Metanephros (tissue), 2 donors: ENCODE data around the gene ZMAT3. TPM values are rescaled to one million over a fixed set of nuclear protein-coding genes. Genes with fewer than 3 reads are reported as not detected.

Experiments
- small RNA-seq: library from RNA; depleted of rRNA; stranded (forward); fragments of <200 nt; gene quantifications from one replicate; pipeline ENCODE3, GENCODE V24; 2014; ENCODE audit warnings: low replicate concordance
- total RNA-seq: library from RNA; depleted of rRNA; stranded (reverse); fragments of >200 nt; gene quantifications from one replicate; pipeline ENCODE4 v1.2.3, GENCODE V29; 2014

Gene ZMAT3, protein sequence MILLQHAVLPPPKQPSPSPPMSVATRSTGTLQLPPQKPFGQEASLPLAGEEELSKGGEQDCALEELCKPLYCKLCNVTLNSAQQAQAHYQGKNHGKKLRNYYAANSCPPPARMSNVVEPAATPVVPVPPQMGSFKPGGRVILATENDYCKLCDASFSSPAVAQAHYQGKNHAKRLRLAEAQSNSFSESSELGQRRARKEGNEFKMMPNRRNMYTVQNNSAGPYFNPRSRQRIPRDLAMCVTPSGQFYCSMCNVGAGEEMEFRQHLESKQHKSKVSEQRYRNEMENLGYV
- 8.8 TPM for total RNA-seq

DNA sequence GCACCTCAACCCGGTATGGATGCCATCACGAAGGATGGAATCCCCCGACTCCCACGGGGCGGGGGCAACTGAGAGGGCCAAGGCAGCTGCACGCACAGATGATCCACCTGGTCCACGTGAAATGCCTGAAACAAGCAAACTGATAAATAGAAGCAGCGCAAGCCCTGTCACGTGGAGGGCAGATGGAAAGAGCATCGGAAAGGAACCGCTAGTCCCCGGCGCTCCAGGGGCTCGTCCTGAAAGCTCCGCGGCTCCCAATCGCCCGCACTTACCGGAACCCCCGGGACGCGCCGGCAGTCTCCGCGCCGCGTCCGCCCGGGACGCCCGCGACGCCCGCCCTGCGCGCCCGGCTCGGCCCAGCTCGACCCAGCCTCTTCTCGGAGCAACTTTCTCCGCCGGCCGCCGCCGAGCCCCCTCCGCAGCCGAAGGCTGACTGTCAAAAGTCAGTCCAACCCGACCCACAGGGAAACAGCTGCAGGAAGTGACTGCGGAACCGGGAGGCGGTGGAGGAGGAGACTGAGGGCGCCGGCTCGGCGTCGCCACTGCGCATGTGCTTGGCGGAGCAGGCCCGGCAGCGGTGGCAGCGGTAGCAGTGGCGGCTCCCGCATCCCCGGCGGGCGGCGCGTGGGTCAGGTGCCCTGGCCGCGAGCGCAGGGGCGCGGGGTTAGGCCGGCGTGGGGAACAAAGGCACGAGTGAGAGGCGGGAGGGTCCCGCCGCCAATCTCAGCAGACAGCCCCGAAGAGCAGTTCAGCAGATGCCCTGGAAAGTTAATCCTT, at the start of gene ZMAT3:
ZMAT3 (minus strand) TSS at position 487 of the 777 bp plus-strand sequence. CDS start 4,057 bp downstream, outside the sequence.

Small RNAs within 50 kb of the gene (small RNA-seq; reads per million reads assigned to genes)
- gene RF00019: not detected

Other genes with a start within 250 kb of the ZMAT3 start
- gene PIK3CA, start 76.5 kb upstream of the ZMAT3 start, total RNA-seq: 24.8 TPM
- 3.0 TPM for gene KCNMB3, start 179.3 kb upstream of the ZMAT3 start, total RNA-seq